ENCODE results near the gene CEP131.

CEP131 gene

DNA sequence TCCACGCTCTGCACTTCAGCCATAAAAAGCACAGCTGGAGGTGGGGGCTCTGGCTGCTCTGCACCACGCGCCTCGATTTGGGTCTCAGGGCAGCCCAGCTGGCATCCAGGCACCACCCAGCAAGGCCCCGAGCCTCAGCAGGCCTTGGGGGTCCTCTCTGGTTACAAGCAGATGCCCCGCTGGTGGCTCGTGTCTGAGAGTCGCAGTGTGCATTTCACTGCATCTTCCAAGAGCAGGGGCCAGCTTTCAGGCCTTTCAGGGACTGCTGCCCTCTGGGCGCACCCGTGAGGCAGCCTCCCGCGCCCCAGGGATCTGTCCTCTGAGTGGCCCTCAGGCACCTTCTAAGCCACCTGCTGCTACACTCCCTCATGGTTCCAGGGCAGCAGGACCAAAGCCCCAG is 41.9 kb upstream of the CEP131 start:
- ChIA-PET POLR2A (no interaction called here), CTCF (no interaction called here)
- H3K9me3 ChIP-seq (ENCODE audit: control insufficient read depth, insufficient read depth, low read depth, low read length): no peaks in the 10 kb centered on the region
- H3K4me3 ChIP-seq (ENCODE audit: low read depth, low read length): no peak overlapping the region
- TF ChIP-seq ZIC2 (tag by site-specific recombination; IDR thresholded peaks at IDR 0.05) (peak; percentile 68), ZBTB1 (tag by site-specific recombination; IDR thresholded peaks at IDR 0.05) (no peak), ZNF791 (tag by site-specific recombination; IDR thresholded peaks at IDR 0.05) (no peak), MYNN (tag by site-specific recombination; IDR thresholded peaks at IDR 0.05; ENCODE audit: borderline replicate concordance) (no peak), PRDM1 (tag by site-specific recombination; IDR thresholded peaks at IDR 0.05) (peak; percentile 2)
- TF ChIP-seq, protein P1, sequence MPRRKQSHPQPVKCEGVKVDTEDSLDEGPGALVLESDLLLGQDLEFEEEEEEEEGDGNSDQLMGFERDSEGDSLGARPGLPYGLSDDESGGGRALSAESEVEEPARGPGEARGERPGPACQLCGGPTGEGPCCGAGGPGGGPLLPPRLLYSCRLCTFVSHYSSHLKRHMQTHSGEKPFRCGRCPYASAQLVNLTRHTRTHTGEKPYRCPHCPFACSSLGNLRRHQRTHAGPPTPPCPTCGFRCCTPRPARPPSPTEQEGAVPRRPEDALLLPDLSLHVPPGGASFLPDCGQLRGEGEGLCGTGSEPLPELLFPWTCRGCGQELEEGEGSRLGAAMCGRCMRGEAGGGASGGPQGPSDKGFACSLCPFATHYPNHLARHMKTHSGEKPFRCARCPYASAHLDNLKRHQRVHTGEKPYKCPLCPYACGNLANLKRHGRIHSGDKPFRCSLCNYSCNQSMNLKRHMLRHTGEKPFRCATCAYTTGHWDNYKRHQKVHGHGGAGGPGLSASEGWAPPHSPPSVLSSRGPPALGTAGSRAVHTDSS (tag by site-specific recombination; IDR thresholded peaks at IDR 0.05): no peak
- H3K27ac ChIP-seq (ENCODE audit: extremely low read depth, low read depth, low read length): no peak overlapping the region
- no peaks in the 10 kb centered on the region for H3K4me1 ChIP-seq (ENCODE audit: control insufficient read depth, insufficient read depth, low read length)
- peaks cover 19 to 92% of the 10 kb centered on the region in 2 experiments for H3K36me3 ChIP-seq (ENCODE audit: control insufficient read depth in 2 of 2, insufficient read depth in 1 of 2, low read length in 2 of 2)

DNA sequence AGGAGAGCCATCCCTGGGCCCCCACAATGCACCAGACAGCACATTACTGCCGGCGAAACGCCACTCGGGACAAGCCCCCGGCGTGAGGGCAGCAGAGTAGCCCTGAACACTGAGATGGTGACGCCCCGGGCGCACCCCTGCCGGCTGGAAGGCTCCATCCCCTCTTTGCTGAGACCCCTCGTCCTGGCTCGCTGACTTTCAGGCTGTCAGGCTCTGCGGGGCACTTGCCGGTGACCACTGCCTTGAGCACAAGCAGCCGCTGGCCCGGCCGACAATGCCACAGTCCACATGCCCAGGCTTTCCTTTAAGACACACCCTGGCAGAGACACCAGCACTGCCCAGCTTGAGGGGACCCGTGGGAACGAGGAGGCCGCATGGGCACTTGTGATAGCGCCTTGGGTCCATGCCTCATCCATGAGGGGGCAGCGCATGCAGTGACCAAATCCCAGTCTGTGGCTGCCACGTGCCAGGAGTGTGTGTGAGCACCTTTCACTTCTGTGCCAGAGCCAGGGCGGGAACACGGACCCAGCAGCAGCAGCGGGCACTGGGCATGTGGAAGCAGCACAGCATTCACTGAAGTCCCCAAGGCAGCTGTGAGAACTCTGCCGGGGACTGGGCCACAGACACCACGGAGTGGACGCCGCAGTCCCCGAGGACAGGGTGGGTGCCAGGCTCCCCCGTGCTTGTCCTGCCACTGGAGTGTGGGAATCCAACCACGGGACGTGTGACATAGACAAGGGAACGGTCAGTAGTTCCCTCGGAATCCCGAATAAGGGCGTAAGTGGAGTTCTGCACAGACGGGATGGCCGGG is 40.8 kb upstream of the CEP131 start:
- H3K27ac ChIP-seq (ENCODE audit: extremely low read depth, low read depth, low read length): no peak overlapping the region
- CTCF ChIA-PET: interaction anchor here (0.6 to 0.7 kb wide), 2 partner anchors 108 to 326 kb away, joined by 3 to 4 read pairs; no protein-coding TSS in a partner anchor
- H3K36me3 ChIP-seq (ENCODE audit: control insufficient read depth in 2 of 2, insufficient read depth in 1 of 2, low read length in 2 of 2): peaks cover 9 to 92% of the 10 kb centered on the region in 2 experiments
- no peaks in the 10 kb centered on the region for H3K9me3 ChIP-seq (ENCODE audit: control insufficient read depth, insufficient read depth, low read depth, low read length)
- H3K4me3 ChIP-seq (ENCODE audit: low read depth, low read length): no peak overlapping the region
- TF ChIP-seq ZNF140 (tag by site-specific recombination; IDR thresholded peaks at IDR 0.05) (no peak), BCL11B (tag by site-specific recombination; IDR thresholded peaks at IDR 0.05; ENCODE audit: low read depth) (no peak), EGR2 (tag by site-specific recombination; IDR thresholded peaks at IDR 0.05; ENCODE audit: low read depth) (no peak), ZNF843 (tag by site-specific recombination; IDR thresholded peaks at IDR 0.05) (no peak), ZNF548 (tag by site-specific recombination; IDR thresholded peaks at IDR 0.05) (no peak), ZBTB8A (tag by site-specific recombination; IDR thresholded peaks at IDR 0.05) (no peak), GLI2 (tag by site-specific recombination; IDR thresholded peaks at IDR 0.05; ENCODE audit: borderline replicate concordance, low read depth) (no peak), ZNF184 (tag by site-specific recombination; IDR thresholded peaks at IDR 0.05) (no peak), ZNF473 (tag by site-specific recombination; IDR thresholded peaks at IDR 0.05) (no peak), ZNF624 (tag by site-specific recombination; IDR thresholded peaks at IDR 0.05) (no peak), ZNF133 (tag by site-specific recombination; IDR thresholded peaks at IDR 0.05) (no peak), ZNF707 (tag by site-specific recombination; IDR thresholded peaks at IDR 0.05) (no peak), ZNF529 (tag by site-specific recombination; IDR thresholded peaks at IDR 0.05; ENCODE audit: insufficient replicate concordance) (no peak), ZNF654 (tag by site-specific recombination; IDR thresholded peaks at IDR 0.05; ENCODE audit: low read depth) (no peak)
- TF ChIP-seq, protein P2, sequence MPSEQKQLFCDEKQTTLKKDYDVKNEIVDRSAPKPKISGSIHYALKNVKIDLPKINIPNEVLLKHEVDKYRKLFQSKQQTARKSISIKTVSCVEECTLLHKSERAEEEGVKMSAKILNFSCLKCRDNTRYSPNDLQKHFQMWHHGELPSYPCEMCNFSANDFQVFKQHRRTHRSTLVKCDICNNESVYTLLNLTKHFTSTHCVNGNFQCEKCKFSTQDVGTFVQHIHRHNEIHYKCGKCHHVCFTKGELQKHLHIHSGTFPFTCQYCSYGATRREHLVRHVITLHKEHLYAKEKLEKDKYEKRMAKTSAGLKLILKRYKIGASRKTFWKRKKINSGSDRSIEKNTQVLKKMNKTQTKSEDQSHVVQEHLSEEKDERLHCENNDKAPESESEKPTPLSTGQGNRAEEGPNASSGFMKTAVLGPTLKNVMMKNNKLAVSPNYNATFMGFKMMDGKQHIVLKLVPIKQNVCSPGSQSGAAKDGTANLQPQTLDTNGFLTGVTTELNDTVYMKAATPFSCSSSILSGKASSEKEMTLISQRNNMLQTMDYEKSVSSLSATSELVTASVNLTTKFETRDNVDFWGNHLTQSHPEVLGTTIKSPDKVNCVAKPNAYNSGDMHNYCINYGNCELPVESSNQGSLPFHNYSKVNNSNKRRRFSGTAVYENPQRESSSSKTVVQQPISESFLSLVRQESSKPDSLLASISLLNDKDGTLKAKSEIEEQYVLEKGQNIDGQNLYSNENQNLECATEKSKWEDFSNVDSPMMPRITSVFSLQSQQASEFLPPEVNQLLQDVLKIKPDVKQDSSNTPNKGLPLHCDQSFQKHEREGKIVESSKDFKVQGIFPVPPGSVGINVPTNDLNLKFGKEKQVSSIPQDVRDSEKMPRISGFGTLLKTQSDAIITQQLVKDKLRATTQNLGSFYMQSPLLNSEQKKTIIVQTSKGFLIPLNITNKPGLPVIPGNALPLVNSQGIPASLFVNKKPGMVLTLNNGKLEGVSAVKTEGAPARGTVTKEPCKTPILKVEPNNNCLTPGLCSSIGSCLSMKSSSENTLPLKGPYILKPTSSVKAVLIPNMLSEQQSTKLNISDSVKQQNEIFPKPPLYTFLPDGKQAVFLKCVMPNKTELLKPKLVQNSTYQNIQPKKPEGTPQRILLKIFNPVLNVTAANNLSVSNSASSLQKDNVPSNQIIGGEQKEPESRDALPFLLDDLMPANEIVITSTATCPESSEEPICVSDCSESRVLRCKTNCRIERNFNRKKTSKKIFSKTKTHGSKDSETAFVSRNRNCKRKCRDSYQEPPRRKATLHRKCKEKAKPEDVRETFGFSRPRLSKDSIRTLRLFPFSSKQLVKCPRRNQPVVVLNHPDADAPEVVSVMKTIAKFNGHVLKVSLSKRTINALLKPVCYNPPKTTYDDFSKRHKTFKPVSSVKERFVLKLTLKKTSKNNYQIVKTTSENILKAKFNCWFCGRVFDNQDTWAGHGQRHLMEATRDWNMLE (tag by site-specific recombination; conservative IDR thresholded peaks at IDR 0.05; ENCODE audit: low read depth): no peak
- no peaks in the 10 kb centered on the region for H3K4me1 ChIP-seq (ENCODE audit: control insufficient read depth, insufficient read depth, low read length)
- POLR2A ChIA-PET: no interaction called here
